Activated B cell treated with CpG ODN at 0.5 μM for 24 hours (primary cell): ENCODE results near the gene PRLR. TPM values are rescaled to one million over a fixed set of nuclear protein-coding genes. Genes with fewer than 3 reads are reported as not detected.

ENCODE experiments used
- ATAC-seq: fragments of 200-7000 bp; cut with Tn5 transposase; one replicate; pipeline ENCODE4 v1.10.0; 2021; ENCODE audit warnings: low read depth, mild to moderate bottlenecking, moderate library complexity
- CTCF ChIA-PET: fragments of 350-600 bp; sonication (Branson Sonifier 250); formaldehyde crosslinking; loops from one replicate; lab custom pipeline; 2021; ENCODE audit warnings: antibody characterized with exemption; lab: Charles Lee
- POLR2A ChIA-PET: fragments of 350-600 bp; sonication (Branson Sonifier 250); formaldehyde crosslinking; loops from one replicate; lab custom pipeline; 2021; ENCODE audit warnings: antibody characterized with exemption; lab: Charles Lee
- DNase-seq: peaks from one replicate; pipeline ENCODE4 v3.0.0; 2022
- H3K27ac Mint-ChIP-seq: one replicate; pipeline ENCODE4 v1.8.0; 2020; ENCODE audit warnings: mixed read lengths
- H3K27me3 Mint-ChIP-seq: one replicate; pipeline ENCODE4 v1.8.0; 2021; ENCODE audit warnings: mixed read lengths
- H3K36me3 Mint-ChIP-seq: one replicate; pipeline ENCODE4 v1.8.0; 2021; ENCODE audit warnings: low read depth, mixed read lengths
- H3K4me1 Mint-ChIP-seq: one replicate; pipeline ENCODE4 v1.8.0; 2021; ENCODE audit warnings: mixed read lengths
- H3K4me3 Mint-ChIP-seq: one replicate; pipeline ENCODE4 v1.8.0; 2020; ENCODE audit warnings: mild to moderate bottlenecking, mixed read lengths
- H3K9me3 Mint-ChIP-seq: one replicate; pipeline ENCODE4 v1.8.0; 2020; ENCODE audit warnings: mixed read lengths
- CTCF ChIP-seq: fragments of 200-600 bp; IDR thresholded peaks from one replicate; pipeline ENCODE4 v1.8.0; 2022; ENCODE audit warnings: antibody characterized with exemption, mild to moderate bottlenecking
- intact Hi-C: fragments of 100-400 bp; cut with micrococcal nuclease; formaldehyde crosslinking; loops from one replicate; pipeline ENCODE4 v1.15.1; 2024
- total RNA-seq: library from RNA; stranded (reverse); gene quantifications from 2 replicates; pipeline ENCODE4 v1.2.3, GENCODE V29; 2022

PRLR gene
- total RNA-seq, result 2.3 and 3.7 TPM in 2 replicates

GRCh38 chr5:35230038-35230611 is at the start of gene PRLR:
PRLR (minus strand) TSS chr5:35230487; CDS start chr5:35089620, 140,867 bp downstream.
- DNase-seq (no peak), ATAC-seq (peak; percentile 35)
- H3K4me3 Mint-ChIP-seq, result peak within 1 kb of the TSS; percentile 84
- peaks cover 15% of the 10 kb centered on the region for H3K4me1 Mint-ChIP-seq
- H3K27me3 Mint-ChIP-seq, result peaks cover 43% of the 10 kb centered on the region
- no peaks in the 10 kb centered on the region for H3K36me3 Mint-ChIP-seq
- CTCF ChIA-PET, result interaction anchor here (1.2 kb wide), 1 partner anchor 206 kb away, joined by 4 read pairs; no protein-coding TSS in a partner anchor
- POLR2A ChIA-PET, result interaction anchor here (0.5 to 1.8 kb wide), 3 partner anchors 18 to 387 kb away, joined by 4 to 7 read pairs (median 5); no protein-coding TSS in a partner anchor
- no peak for TF ChIP-seq CTCF
- intact Hi-C loops, result loop anchor here (1.0 kb wide), 1 partner anchor 89 kb away; no protein-coding TSS in a partner anchor
- H3K27ac Mint-ChIP-seq, result peak within 1 kb of the TSS; percentile 62
- no peaks in the 10 kb centered on the region for H3K9me3 Mint-ChIP-seq

- Mint-ChIP-seq H3K36me3 (no peaks in the 10 kb centered on the region), H3K4me3 (no peak overlapping the region), H3K4me1 (no peaks in the 10 kb centered on the region), H3K9me3 (peaks cover 10% of the 10 kb centered on the region), H3K27me3 (peaks cover 1% of the 10 kb centered on the region), H3K27ac (no peak overlapping the region)
- DNase-seq (no peak), ATAC-seq (no peak)
- ChIA-PET POLR2A (no interaction called here), CTCF (no interaction called here)
- intact Hi-C loops, result no loop called here
- TF ChIP-seq CTCF, result no peak
Measured at GRCh38 chr5:35274839-35275509, 44.7 kb upstream of the PRLR start.

GRCh38 chr5:35269006-35269405 is 38.7 kb upstream of the PRLR start:
- ChIA-PET POLR2A (no interaction called here), CTCF (no interaction called here)
- intact Hi-C loops, result no loop called here
- H3K4me1 Mint-ChIP-seq, result no peaks in the 10 kb centered on the region
- H3K4me3 Mint-ChIP-seq, result no peak overlapping the region
- no peak for TF ChIP-seq CTCF
- H3K36me3 Mint-ChIP-seq, result no peaks in the 10 kb centered on the region
- ATAC-seq (no peak), DNase-seq (no peak)
- no peak overlapping the region for H3K27ac Mint-ChIP-seq
- H3K27me3 Mint-ChIP-seq, result no peaks in the 10 kb centered on the region
- H3K9me3 Mint-ChIP-seq, result no peaks in the 10 kb centered on the region

GRCh38 chr5:35266276-35266675 is 36.0 kb upstream of the PRLR start:
- intact Hi-C loops, result no loop called here
- POLR2A ChIA-PET, result no interaction called here
- no peaks in the 10 kb centered on the region for H3K4me1 Mint-ChIP-seq
- no peak overlapping the region for H3K27ac Mint-ChIP-seq
- no peaks in the 10 kb centered on the region for H3K36me3 Mint-ChIP-seq
- TF ChIP-seq CTCF, result no peak
- CTCF ChIA-PET, result no interaction called here
- no peak for DNase-seq
- H3K9me3 Mint-ChIP-seq, result no peaks in the 10 kb centered on the region
- H3K4me3 Mint-ChIP-seq, result no peak overlapping the region
- no peaks in the 10 kb centered on the region for H3K27me3 Mint-ChIP-seq
- ATAC-seq, result no peak

- Mint-ChIP-seq H3K27ac (no peak overlapping the region), H3K4me3 (no peak overlapping the region), H3K36me3 (no peaks in the 10 kb centered on the region), H3K9me3 (peaks cover 2% of the 10 kb centered on the region), H3K27me3 (peaks cover 6% of the 10 kb centered on the region), H3K4me1 (no peaks in the 10 kb centered on the region)
- TF ChIP-seq CTCF, result no peak
- ChIA-PET CTCF (no interaction called here), POLR2A (no interaction called here)
- no peak for DNase-seq
- no peak for ATAC-seq
- intact Hi-C loops, result no loop called here
Measured at GRCh38 chr5:35264509-35264908, 34.2 kb upstream of the PRLR start.
